NCI-H510A treated with DMSO at 0.1 percent for 48 hours (cell line): ENCODE data around the gene HOXA4.

Experiments used
- DNase-seq: peaks from one replicate; lab custom pipeline; 2025; lab: John Stamatoyannopoulos, UW

Gene HOXA4

DNA sequence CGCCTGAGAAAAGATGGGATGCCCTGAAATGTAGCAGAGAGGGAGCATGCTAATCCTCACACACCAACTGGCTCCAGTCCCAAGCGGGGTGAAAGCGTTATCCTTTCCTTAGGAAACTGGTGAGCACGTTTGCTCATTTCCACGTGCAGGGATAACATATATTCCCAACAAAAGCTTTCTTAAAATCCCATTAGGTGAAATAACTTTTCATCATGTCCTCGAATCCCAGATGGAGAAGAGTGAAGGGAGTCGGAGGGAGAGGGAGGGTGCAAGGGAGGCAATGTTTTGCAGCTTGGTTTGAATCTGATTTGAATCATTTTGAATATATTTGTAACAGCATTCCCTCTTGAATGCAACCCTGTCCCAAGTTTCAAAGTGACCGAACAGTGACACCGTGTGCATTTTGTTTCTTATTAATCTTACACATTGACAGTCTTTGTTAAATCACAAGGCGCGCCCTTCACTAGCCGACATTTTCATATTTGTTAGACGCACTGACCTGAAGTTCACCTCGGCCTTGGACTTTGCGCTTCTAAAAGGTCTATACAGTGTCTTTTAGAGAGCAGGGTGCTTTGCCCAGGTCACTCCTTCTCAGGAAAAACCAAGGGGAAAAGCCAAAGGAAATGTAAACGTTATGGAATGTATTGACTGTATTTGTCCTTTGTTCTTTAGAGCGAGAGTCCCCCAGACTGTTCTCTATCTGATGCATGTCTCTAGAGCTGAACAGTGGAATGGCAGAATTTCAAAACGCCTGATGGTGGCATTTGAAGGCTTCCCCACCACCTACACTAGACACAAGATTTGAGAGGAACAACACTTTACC, 3.1 kb upstream of the HOXA4 start:
- DNase-seq: no peak

DNA sequence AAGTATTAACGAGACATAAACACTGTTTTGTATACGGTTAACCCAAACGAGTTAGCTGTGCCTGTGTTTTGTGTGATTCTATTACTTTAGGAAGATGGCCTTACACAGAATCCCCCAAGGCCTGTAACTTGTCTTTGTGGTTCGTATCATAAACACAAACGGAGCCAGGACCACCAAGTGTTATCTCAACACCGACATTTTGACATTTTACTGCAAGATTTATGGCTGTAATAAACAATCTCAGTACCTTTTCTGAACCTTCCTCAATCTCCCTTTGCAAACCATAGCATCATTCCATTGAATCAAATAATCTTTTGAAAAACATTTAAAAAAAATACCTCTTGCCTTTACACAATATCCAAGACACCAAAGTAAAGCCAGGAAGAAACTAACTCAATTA, 2.4 kb upstream of the HOXA4 start:
- DNase-seq: no peak

DNA sequence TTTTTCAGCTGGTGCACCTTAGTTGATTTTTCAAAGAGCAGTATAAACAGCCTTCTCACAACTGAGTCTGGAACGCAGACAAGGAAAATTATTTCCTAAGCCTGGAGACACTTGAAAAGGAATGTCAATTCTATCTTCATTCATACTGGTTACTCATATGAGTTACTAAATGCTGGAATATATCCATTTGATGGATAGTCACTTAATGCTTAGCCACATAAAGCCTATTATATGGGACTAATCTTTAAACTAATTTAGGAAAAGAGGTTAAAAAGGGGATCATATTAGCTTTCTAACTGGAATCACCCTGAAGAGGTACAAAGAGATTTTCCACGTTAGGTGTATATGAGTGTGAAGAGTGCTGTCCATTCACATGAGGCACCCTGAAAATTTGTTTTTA, 1.7 kb upstream of the HOXA4 start:
- no peak for DNase-seq

DNA sequence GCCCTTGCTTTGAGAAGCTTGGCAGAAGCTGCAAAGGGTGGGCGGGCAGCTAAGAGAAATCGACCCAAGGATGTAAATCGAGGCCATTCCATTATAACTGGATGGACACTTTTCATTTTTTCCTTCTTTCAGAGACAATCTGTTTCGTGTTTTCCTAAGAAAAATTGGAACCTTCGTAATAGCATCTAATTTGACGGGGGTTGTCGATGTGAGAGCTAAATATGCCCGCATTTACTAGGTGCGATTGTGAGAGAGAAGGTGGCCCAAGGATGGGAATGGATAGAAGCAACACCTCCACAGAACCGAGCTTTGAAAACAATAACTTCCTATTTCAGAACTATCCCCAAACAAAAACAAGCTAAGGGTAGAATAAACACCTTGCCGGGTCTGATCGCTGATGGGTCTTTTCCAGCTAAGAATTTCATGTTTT, 848 bp upstream of the HOXA4 start:
- DNase-seq: no peak

DNA sequence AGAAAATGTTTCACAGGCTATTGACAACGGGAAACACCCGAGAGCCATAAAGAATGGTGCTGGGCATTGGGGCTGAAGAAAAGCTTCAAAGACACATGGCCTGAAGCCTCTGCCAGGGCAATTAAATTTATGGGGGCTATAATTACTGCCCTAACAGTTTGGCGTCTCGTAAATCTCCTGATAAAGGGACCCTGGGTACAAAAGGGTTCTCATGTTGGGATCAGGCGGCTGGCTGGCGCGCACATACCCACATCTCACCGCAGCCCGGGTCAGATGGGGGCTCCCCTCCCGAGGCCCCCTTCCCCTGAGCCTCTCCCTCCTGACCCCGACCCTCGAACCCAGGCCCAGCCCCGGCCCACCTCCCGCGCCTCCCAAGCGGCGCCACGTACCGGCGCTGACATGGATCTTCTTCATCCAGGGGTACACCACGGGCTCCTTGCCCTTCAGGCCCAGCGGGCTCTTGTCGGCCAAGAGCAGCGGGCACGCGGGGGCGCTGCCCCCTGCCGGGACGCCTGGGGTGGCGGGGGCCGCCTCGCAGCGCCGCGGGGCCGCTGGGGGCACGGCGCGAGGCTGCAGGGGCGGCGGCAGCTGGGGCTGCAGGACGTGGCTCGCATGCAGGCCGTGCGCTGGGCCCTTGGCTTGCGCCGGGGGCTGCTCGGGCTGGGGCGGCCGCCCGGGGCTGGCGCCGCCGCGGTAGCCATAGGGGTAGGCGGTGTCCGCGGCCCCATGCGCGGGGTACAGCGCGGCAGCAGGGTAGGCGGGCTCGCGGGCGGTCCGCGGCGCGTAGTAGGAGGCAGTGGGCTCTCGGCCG, 623 bp downstream of the HOXA4 start:
- no peak for DNase-seq

DNA sequence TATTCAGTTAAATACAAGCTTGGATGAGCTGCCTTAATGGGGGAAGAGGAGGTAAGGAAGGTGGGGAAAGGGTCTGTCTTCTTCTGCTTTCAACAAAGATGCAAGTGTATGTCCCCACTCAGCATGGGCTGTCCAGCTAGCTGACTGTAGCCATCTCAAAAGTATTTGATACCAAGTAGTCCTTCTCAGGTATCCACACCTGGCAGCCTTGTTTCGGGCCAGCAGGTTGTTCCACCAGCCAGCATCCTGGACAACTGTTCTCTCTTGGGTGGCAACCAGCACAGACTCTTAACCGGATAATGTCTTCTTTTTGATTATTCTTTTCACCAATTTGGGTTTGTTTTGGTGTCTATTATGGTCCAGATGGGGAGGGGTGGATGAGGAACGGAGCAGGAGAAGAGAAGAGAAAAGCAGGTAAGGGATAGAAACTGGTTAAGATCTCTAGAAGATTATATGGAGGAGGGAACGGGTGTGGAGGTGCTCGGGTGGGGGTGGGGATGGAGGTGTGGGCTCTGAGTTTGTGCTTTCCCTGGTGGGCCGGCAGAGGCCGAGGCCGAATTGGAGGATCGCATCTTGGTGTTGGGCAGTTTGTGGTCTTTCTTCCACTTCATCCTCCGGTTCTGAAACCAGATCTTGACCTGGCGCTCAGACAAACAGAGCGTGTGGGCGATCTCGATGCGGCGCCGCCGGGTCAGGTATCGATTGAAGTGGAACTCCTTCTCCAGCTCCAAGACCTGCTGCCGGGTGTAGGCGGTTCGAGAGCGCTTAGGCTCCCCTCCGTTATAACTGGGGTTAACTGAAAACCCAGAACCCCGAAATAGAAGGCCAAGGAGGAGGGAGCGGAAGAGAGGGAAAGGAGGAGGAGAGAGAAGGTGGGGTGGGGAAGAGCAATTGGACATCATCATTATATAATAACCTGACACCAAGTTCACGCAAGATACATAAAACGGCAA, 1.5 kb downstream of the HOXA4 start:
- DNase-seq: no peak

DNA sequence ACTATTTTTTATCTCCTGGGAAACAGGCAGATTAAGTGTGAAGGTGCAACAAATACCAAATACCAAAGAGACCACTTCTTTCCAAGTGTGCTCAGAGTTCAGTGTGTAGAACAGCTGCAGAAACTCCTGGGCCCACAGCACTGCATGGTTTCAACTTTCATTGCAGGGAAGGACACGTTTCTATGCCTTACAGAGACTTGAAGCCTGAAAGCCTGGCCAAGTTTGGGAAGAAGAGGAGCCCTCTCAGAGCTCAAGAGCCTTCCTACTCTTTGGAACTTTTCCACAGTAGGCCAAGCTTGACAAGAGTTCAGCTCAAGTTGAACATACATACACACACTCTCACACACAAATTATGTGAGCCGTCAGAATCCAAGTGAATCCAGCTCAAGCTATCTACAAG, 2.5 kb downstream of the HOXA4 start:
- DNase-seq: no peak

DNA sequence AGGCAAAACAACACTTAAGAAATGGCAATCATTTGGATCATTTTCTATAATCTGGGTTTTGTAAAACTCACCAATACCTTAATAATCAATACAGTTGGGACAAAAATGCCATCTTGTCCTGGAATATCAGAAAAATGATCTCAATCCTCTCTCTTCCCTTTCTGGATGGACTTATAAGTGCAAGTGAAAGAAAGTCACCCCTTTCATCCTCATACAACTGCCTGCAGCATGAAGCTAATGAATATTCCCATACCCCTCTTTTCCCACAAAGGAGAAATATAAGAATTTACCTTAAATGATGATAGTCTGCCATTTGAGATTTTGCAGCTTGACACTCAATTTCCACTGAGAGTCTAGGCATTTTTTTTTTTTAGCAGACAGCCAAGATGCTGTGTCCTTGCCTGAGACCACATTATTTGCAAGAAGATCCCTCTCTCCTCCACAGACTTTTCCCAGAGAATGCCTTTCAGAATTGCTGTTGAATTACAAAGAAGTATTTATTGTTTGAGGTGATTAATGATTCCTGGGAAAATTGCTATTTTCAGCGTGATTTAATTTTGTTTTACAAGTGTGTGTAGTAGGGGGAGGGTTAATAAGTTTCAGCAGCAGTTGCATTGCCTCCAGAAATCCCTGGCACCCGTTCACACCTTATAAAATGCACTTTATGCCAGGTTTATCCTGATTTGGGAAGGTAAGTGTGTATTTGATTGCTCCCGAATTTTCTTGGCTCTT, 3.8 kb downstream of the HOXA4 start:
- no peak for DNase-seq

DNA sequence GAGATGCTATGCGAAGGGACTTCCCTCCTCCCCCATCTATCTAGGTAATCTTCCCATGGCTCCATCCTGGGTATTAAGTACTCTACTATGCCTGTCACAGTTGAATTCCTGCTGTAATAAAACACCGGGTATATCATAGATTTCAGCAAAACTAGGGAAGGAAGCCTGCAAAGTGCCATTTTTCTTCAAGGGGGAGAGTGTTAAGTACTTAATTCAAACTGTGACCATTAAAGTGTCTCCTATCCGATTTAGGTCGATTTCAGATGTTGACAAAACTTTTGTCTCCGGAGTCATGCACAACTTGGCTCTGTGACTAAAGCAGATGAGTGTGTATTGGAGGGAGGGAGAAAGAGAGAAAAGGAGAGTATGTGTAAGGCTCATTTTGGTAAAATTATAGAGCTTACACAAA, 4.6 kb downstream of the HOXA4 start:
- DNase-seq: no peak

DNA sequence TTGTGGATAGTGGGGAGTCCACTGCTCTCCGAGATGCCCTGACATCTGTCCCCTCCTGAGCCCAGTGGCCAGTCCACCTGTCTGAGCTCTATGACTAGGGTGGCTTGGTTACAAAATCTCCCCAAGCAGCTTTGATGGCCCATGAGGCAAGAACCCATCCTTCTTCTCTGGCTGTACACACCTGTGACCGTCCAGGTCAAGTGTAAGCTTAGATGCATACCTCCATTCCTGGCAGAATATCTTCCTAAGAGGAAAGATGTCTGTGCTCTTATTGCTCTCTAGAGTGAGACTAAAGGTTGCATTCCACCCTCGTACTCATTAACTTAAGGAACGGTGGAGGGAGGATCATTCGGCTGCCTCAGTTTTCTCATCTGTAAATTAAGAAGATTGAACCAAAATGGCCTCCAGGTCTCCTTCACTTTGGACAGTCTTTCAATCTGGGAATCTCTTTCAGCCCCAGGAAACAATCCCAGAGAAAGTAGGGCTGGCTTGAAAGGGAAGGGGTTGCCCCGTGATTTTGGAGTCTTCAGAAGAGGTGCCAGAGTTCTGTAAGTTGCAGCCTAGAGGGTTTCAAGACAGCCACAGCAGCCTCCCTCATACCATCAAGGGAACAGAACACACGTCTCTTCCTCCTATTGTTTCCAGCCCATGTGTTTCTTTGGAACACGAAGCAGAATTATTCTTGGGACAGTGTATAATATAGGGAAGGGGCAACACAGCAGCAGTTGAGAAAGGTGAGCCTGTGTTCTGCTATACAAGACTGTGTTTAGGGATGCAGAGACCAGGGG, 5.5 kb downstream of the HOXA4 start:
- DNase-seq: no peak

DNA sequence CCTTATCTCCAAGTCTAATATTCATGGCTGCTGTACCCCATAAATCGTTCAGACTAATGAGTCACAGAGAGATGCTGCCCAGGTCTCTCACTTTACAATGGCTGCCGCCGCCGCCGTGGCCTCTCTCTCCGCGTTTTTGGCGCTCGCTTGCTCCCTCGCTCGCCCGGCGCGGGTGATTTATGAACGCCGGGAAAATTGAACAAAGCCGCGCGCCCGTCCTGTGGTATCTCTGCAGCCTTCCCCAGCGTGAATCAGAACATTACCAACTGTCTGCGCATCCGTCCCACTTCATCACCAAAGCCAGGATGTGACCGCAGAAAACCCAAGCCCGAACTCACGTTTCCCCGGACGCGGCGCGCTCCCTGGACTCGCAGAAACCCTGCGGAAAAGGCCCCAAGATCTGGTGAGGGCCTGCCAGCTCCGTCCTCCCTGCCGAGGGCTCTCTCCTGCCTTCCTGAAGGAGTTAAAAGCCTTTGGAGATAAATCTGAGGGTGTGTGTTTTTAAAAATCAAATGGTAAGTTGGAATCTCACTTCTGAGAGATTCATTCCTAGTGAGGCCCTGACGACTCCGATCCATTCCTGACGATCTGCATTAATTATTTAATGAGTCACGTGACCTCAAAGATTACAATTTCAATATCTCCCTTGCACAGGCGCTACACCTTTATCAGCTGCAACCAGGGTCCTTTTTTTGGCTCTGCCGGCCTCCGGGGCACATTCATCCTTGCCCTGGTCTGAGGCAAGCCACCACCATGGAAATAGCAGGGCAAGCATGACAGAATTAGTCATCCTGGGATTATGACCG, 6.3 kb downstream of the HOXA4 start:
- DNase-seq: no peak

DNA sequence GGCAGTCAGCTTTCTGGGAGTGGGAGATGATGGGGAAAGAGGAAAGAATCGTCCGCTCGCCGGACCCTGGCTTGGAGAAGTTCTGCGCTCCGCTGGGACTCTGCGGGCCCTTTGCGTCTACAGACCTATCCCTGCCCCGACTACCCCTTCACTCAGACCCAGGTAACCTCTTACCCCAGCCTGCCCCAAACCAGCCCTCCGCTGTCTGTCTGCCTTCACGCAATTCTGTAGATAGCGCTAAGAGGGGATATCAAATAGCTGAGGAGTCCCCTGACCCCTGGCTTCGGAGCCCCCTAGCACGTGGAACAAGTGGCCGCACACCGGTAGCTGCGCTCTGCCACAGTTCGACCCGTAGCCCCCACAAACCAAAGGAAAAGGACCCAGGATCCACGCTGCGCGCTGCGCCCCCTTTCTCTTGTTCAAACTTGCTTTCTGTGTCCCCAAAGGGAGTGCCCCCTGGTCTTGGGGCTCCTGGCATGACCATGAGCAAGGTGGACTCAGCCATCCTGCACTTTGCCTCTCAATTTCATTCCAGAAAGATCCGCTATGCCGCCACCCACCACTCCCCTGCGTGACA, 7.0 kb downstream of the HOXA4 start:
- DNase-seq: no peak

DNA sequence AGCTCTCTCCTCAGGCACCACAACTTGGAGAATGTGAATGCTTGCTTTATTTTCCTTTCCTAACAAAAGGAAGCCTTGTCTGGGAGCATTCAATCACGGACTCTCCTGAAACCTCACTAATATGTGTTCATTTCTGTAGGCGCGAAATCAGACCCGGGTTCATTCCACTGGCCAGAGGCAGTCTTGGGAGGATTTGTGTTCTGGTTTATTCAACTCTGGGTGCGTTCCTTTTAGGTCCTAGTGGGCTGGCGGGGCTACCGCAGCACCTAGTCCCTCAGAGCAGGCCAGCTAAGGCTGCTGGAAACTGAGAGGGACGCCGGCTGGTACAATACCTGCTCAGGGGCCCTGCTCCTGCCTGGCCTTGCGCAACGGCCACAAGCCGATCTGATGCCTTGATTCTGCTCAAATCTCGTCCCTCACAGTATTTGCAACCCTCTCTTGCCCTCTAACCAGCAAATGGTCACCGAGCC, 7.5 kb downstream of the HOXA4 start:
- DNase-seq: no peak

DNA sequence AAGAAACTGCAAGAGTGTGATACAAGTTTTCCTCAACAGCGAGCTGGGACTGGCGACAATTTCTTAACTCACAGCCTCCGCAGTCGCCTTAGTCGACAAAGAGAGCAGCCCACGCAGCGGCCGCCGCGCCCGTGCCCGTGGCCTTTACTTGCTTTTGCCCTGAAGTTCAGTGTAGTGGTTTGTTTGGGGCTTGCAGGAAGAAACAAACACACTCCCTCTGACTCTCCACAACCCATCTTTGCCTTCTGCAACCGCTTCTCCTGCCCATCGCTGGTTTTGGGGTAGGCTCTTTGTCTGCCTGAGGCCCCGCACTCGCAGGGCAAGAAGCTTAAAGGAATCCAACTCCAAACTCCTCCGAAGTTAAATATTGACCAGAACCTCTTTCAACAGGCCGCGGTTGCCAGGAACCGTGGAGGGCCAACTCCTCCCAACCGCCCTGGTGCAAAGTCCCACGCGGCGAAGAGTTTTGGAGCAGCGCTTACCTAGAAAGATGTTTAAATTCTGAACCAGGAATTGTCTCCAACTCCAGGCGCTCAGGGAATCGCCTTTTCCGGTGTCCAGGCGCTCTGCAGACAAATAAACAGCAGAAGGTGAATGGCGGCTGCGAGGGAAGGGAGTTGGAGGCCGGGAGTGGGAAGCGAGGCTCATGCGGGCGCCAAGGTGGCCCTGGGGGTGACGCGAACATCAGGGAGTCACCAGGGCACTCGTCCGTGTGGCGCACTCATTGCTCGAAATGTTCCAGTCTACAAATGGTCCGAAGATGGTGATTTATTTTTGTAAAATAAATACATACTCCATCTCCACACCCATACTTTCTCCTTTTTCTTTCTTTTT, 8.3 kb downstream of the HOXA4 start:
- no peak for DNase-seq

DNA sequence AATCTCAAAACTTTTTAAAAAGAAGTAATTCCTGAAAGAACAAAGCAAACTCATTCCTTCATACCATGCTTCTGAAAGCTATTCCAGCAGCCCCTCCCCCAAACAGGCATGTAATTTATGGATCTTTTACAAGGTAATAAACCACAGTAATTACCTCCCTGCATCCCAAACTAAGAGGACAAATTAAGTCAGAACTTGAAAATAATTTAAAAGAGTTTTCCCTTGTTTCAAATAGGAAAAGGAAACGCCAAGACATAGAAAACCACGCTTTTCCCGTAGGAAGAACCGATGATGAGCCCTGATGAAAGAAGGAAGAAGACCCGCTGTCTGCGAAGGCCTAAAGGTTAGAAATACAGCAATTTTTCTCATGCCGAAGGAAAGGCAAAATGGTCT, 8.9 kb downstream of the HOXA4 start:
- DNase-seq: no peak

DNA sequence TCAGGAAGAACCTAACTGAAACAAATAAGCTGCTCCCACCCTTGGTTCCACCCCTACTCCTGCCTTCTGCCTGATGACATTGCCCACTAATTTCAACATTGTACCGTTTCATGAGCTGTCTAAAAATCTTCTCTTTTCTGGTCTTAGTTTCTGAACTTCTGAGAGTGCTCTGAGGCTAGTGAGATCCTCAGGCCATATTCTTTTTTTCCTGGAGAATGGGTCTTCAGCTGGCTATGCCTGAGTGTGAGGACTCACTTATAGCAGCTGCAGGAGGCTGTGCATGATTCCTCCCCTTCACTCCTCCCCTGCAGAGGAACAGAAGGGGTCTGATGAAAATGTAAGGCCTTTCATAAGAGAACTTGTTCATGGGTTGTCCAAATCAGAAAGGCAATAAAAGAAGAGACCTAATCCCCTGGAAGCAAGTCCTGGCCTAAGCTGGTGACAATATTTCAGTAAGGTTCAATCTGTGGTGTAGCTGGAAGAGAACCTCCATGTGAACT, 11.1 kb downstream of the HOXA4 start:
- no peak for DNase-seq

DNA sequence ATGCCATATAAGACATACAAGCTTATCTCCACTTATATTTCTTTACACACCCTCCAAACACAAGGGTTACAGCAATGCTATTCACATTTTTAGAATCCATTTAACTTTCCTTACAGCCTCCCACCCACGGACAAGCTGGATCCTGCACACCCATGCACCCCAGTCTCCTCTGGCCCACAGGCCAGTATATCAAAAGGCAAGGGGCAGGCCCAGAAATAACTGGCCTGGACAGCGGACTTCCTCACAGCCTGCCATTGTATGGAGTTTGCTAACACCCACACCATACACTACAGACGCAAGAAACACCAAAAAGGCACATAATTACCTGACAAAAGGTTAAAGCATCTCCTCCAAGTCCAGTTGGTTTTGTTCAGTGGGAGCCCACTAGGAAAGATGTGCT, 12.0 kb downstream of the HOXA4 start:
- no peak for DNase-seq

DNA sequence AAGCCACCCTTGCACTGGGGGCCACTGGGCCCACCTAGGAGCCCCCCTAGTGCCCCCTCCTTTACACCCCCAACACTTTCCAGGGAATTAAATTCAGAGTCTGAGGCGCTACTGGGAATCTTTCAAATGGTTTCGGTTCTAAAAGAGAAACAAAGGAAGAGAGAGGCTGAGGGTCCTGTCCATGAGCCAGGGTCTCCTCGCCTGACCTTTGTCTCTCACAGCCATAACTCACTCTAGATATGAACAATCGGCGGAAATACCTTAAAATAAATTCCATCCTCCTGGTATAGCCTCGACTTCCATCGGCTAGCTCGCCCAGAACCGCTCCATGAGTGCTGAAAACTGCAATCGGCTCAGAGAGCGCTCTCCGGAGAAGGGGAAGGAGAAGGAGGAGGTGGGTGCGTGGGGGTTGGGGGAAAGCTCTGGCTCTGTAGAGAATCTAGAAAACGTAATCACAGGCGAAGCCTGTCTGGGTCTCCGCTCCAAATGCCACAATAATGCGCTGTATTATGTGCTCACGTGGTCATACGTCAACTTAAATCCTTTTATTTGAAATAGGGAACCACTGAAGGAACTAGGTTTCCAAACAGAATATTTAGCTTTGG, 12.6 kb downstream of the HOXA4 start:
- no peak for DNase-seq
